Measurements from ENCODE around the gene PDE6H. TPM values are rescaled to one million over a fixed set of nuclear protein-coding genes. Genes with fewer than 3 reads are reported as not detected.

PDE6H gene
- polyA plus RNA-seq, 1 donor (not counting 4 experiments of a cell fraction or from before 2014, with no cell fraction given), result not detected

DNA sequence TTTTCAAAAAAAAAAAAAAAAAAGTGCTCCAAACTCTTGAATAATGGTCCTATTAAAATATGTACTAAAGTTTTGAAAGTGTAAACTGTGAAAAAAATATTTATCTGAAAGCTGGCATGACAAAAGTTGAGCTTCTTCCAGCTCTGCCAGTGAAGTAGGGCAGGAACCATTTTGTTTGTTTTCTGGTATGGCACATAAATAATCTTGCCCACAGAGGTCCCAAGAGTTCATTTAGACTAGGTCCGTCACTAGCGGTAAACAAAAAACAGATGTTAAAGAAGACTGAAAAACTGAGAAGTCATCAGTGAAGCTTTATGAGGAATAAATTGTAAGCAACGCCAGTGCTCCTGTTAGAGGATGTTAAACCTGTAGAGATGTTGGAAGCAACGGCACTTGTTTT is 41.5 kb upstream of the PDE6H start:
- no peak for TF ChIP-seq EZH2 (IDR thresholded peaks at IDR 0.05; ENCODE audit: low read length)
- TF ChIP-seq, protein P1, sequence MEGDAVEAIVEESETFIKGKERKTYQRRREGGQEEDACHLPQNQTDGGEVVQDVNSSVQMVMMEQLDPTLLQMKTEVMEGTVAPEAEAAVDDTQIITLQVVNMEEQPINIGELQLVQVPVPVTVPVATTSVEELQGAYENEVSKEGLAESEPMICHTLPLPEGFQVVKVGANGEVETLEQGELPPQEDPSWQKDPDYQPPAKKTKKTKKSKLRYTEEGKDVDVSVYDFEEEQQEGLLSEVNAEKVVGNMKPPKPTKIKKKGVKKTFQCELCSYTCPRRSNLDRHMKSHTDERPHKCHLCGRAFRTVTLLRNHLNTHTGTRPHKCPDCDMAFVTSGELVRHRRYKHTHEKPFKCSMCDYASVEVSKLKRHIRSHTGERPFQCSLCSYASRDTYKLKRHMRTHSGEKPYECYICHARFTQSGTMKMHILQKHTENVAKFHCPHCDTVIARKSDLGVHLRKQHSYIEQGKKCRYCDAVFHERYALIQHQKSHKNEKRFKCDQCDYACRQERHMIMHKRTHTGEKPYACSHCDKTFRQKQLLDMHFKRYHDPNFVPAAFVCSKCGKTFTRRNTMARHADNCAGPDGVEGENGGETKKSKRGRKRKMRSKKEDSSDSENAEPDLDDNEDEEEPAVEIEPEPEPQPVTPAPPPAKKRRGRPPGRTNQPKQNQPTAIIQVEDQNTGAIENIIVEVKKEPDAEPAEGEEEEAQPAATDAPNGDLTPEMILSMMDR (optimal IDR thresholded peaks at IDR 0.05 in 1 of 3, IDR thresholded peaks at IDR 0.05 in 1 of 3, conservative IDR thresholded peaks at IDR 0.05 in 1 of 3; ENCODE audit: extremely low read depth in 1 of 3, insufficient read depth in 2 of 3, low read length in 3 of 3), result no peak
- dilution Hi-C loops (cut with MboI; ENCODE audit: extremely low pct_ligation_motif_present, low sequenced_read_pairs), result no loop called here
- H3K27ac ChIP-seq (ENCODE audit: control insufficient read depth, insufficient read depth, low read length), result no peak overlapping the region
- no peak overlapping the region for H3K9ac ChIP-seq (ENCODE audit: control insufficient read depth, extremely low read depth, insufficient read depth, low read length)
- H2AFZ ChIP-seq (ENCODE audit: control insufficient read depth, low read length), result no peak overlapping the region
- H3K4me2 ChIP-seq (ENCODE audit: control insufficient read depth, extremely low read depth, insufficient read depth, low read depth, low read length), result no peak overlapping the region
- H3K9me3 ChIP-seq (ENCODE audit: control insufficient read depth, low read depth, low read length), result no peaks in the 10 kb centered on the region
- H4K20me1 ChIP-seq (ENCODE audit: control insufficient read depth, extremely low read depth, insufficient read depth, low read length), result no peaks in the 10 kb centered on the region
- FAIRE-seq (no peak), DNase-seq (ENCODE audit: low read depth, low spot score) (no peak)
- H3K79me2 ChIP-seq (ENCODE audit: control insufficient read depth, insufficient read depth, low read length), result no peaks in the 10 kb centered on the region
- H3K36me3 ChIP-seq (ENCODE audit: control insufficient read depth in 2 of 2, extremely low read depth in 1 of 2, insufficient read depth in 2 of 2, low read length in 2 of 2), result no peaks in the 10 kb centered on the region
- H3K4me1 ChIP-seq (ENCODE audit: control insufficient read depth, extremely low read depth, insufficient read depth, low read length), result peaks cover 13% of the 10 kb centered on the region
- H3K9me1 ChIP-seq (ENCODE audit: control insufficient read depth, extremely low read depth, insufficient read depth, low read length), result no peaks in the 10 kb centered on the region
- no peaks in the 10 kb centered on the region for H3K27me3 ChIP-seq (ENCODE audit: control insufficient read depth, extremely low read depth, insufficient read depth, low read length)
- H3K4me3 ChIP-seq (ENCODE audit: control insufficient read depth in 2 of 3, extremely low read depth in 1 of 3, insufficient read depth in 2 of 3, low read depth in 1 of 3, low read length in 3 of 3), result no peak overlapping the region

DNA sequence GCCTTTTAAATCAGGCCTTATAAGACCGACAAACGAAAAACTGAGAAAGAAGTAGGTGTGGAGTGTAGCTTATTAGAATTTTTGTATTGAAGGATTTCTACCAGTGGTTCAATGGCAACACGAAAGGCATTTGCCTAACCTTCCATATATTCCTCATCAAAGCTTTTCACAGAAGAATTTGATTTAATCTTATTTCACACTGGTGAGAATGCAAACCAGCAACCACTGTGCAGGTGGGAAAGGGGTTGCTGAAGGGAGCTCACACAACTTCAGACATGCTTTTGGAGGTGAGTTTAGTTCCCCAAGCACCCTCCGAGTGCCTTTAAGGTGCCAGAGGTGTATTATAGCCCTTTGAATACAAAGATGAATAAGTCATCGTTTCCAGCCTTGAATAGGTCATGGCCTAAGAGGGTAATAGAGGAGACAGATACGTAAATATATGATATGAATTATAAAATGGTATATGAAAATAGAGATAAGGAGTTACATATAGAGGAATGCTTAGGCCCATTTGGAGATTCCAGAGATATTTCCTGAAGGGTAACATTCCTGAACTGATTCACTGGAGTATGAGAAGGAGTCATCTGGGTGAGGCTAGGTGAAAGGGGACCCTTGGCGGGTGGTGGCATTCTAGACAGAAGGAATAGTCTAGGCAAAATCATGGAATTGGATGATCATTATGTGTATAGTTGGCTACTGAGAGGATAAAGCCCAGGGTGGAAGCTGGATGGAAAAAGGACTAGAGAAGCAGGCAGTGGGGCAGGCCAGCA is 40.9 kb upstream of the PDE6H start:
- FAIRE-seq, result no peak
- Histone ChIP-seq H4K20me1 (ENCODE audit: control insufficient read depth, extremely low read depth, insufficient read depth, low read length) (no peaks in the 10 kb centered on the region), H3K4me3 (ENCODE audit: control insufficient read depth in 2 of 3, extremely low read depth in 1 of 3, insufficient read depth in 2 of 3, low read depth in 1 of 3, low read length in 3 of 3) (no peak overlapping the region), H3K79me2 (ENCODE audit: control insufficient read depth, insufficient read depth, low read length) (no peaks in the 10 kb centered on the region), H3K27me3 (ENCODE audit: control insufficient read depth, extremely low read depth, insufficient read depth, low read length) (no peaks in the 10 kb centered on the region), H3K4me2 (ENCODE audit: control insufficient read depth, extremely low read depth, insufficient read depth, low read depth, low read length) (no peak overlapping the region), H3K9me1 (ENCODE audit: control insufficient read depth, extremely low read depth, insufficient read depth, low read length) (no peaks in the 10 kb centered on the region), H3K4me1 (ENCODE audit: control insufficient read depth, extremely low read depth, insufficient read depth, low read length) (peaks cover 13% of the 10 kb centered on the region), H3K27ac (ENCODE audit: control insufficient read depth, insufficient read depth, low read length) (no peak overlapping the region), H3K36me3 (ENCODE audit: control insufficient read depth in 2 of 2, extremely low read depth in 1 of 2, insufficient read depth in 2 of 2, low read length in 2 of 2) (no peaks in the 10 kb centered on the region), H3K9me3 (ENCODE audit: control insufficient read depth, low read depth, low read length) (no peaks in the 10 kb centered on the region), H3K9ac (ENCODE audit: control insufficient read depth, extremely low read depth, insufficient read depth, low read length) (no peak overlapping the region), H2AFZ (ENCODE audit: control insufficient read depth, low read length) (no peak overlapping the region)
- TF ChIP-seq, protein P1 (optimal IDR thresholded peaks at IDR 0.05 in 1 of 3, IDR thresholded peaks at IDR 0.05 in 1 of 3, conservative IDR thresholded peaks at IDR 0.05 in 1 of 3; ENCODE audit: extremely low read depth in 1 of 3, insufficient read depth in 2 of 3, low read length in 3 of 3), result no peak
- TF ChIP-seq EZH2 (IDR thresholded peaks at IDR 0.05; ENCODE audit: low read length), result no peak
- dilution Hi-C loops (cut with MboI; ENCODE audit: extremely low pct_ligation_motif_present, low sequenced_read_pairs), result no loop called here
- no peak for DNase-seq (ENCODE audit: low read depth, low spot score)

All from keratinocyte (primary cell).